HG03378 (cell line): ENCODE measurements around the gene BRPF1.
"Not testable (repeated sequence)": the region's sequence is repeated elsewhere in the genome, so short reads cannot be mapped to it uniquely, and the experiment has no call there.

Experiments used
- ATAC-seq: cut with Tn5 transposase; IDR thresholded peaks from one replicate; pipeline ENCODE4 v1.9.1; 2021; ENCODE audit warnings: mild to moderate bottlenecking, moderate library complexity; ENCODE audit not compliant: unreplicated experiment

The BRPF1 gene

DNA sequence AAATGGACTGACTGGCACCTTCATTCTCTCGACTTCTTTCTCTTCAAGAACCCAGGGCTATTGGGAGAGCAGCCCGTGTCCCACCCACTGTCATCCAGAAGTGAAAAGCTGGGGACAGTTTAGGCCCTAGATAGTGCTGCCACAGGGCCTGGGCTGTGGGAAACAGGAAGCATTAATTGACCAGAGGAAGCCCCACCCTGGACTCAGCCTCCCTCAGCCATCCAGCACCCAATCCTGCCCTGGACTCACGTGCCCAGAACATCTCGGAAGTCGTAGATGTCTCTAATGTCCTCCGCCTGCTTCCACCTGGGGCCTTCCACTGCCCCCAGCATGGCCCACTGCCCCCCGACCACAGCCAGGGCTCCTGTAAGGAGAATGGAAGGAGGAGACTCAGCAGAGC lies 35.9 kb downstream of the BRPF1 start:
- no peak for ATAC-seq

DNA sequence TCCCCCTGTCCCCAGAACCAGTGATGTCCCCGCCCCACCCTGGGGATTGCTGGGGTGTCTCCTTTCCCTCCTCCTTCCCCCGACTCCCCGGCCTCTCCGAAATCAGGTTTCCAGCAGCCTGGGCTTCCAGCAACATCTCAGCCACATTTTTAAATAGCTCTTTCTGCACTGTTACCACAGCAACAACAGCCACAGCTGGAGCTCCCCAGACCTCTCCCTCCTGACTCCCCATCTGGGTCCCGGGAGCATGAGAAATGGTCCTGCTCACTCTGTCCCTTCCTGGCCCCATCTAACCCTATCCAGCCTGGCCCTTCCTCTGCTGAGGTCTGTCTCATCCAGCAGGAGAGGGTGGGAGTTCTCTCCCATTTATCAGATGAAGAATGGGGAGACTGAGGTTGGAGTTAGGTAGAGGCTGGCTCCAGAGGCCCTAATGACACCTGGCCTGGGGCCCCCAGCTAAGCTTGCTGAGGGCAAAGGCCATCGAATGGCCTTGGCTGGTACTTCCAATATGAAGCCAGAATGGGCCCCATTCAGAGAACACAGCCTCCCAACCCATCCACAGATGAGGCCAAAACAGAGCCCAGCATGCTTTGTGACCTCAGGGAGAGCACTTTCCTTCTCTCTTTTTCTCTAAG lies 36.7 kb downstream of the BRPF1 start:
- ATAC-seq = no peak

DNA sequence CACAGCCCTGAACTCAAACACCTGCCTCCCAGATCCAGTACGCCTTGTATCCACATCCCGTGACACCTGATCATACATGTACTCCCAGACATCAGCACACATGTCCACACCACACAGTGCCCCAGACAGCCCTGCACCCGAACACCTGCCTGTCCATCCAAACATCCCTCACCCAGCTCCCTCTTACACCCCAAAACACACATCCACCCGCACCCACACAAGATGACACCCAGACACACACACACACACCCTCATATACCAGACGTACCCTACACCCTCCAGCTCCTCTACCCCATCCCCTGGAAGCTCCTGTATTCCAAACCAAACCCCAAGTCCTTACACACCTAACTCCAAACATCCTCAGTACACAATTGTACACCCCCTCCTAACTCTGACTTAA lies 37.5 kb downstream of the BRPF1 start:
- no peak for ATAC-seq

DNA sequence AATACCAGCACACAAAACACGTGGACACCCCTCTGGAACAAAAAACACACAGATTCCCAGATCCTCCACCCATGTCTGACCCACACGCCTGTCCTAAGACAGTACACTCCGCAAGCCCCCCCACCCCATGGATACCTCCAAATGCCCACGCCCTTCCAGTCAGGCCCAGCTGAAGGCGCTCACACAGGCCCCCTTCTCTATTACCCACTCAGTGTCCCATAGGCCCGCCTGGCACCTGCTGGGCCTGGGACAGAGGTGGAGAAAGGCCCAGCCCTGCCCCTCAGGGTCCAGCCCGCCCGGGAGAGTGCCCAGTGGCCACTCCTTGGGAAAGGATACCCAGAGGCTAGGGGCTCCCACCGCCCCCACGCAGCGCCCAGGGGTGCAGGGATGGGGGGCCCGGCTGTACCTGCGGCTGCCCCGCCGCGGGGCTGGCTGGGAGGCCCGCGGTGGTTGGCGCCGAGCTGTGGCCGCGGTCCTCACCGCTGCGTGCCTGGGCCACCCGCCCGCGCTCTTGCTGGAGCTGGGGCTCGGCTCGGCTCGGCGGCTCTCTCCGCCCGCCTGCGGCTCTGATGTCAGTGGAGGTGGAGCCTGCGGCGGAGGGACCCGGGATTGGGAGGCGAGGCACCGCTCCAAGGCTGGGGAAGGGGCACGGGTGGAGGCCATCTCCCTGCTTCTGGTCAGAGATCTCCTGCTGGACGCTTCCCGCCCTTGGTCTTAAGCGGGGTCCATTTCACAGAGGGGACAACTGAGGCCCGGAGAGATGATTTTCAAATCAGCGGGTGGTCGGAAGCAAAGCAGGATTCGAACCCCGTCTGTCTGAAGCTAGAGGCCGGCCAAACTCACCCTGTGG lies 38.1 kb downstream of the BRPF1 start, which contains the start of gene CAMK1:
CAMK1 (minus strand) TSS at position 522 of the 850 bp plus-strand sequence. CDS start 2,198 bp downstream, outside the sequence.
- ATAC-seq = peak; percentile 50

DNA sequence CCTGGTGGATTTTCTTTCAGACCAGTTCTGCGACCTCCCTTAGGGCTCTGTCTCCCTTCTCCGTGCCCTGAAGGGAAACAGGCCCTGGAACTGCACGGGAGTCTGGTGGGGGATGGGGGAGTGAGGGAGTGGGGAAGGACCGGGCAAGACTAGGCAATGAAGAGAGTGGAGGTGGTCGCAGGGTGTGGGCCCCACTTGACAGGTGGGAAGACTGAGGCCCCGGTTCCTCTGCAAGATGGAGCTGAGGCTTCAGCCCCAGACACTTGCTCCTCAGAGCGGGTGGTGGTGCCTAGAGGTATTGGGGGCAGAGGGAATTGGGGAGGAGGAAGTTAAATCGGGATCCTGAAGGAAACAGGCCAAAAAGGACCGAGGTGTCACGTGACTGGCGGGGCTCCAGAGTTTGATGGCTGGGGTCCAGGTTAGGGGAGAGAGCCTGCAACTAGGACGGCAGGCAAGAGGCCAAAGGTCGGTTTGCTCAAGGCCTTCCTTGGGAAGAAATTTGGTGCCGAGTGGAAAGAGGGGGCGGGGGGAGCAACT lies 38.8 kb downstream of the BRPF1 start:
- ATAC-seq = no peak

DNA sequence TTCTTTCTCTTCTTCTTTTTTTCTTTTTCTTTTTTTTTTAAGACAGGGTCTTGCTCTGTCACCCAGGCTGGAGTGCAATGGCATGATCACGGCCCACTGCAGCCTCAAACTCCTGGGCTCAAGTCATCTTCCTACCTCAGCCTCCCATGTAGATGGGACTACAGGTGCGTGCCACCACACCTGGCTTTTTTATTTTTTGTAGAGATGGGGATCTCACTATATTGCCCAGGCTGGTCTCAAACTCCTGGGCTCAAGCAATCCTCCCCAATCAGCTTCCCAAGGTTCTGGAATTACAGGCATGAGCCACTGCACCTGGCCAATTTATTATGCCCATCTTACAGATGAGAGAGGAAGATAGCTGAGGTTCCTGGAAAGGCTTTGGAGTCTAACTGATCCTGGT lies 39.5 kb downstream of the BRPF1 start:
- not testable (repeated sequence) for ATAC-seq

DNA sequence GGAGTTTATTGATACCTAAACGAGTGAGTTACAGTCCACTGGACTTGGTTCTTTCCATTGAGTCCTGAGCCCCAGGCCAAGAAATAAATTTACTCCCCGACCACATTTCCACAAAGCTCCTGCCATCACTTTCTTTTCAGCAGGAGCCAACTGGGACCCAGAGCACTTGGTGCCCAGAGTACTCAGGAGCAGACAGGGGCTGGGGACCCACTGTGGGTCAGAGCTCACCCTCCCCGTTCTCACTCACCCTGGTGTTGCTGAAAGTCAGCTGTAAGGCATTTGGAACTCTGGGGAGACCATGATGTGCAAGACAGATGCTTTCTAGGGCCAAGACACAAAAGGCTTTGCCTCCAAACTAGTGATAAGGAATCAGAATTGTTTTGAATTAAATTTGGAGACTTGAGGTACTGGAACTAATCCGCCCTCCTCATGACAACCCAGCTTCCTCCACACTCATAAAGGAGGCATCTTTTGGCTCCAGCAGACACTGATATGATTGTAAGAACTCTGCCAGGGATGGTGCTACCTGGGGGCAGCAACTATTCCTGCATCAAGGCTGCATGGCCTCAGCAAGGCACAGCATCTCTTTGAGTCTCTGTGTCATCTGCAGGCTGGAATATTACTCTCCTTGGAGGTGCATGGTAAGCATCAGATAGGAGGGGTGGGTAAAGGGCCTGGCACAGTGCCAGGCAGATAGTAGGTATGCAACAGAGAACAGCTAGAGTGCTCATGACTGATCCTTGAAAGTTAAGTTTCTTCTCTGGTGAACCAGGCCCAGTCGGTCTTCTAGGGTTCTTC lies 45.6 kb downstream of the BRPF1 start:
- ATAC-seq = no peak

DNA sequence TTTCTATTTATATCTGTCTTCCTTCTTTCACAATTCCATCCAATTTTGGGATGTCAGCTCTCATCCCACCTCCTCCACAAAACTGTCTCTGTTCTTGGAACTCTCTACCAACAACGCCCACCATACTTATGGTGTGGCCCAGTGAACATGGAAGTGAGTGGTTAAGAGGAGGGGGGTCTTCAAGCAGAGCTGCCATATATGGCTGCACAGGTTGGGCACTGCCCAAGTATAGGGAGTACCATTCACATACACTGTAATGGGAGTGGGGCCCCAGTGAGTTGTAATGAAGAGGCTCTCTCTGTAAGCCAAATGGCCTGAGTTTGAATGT lies 46.1 kb downstream of the BRPF1 start:
- ATAC-seq = no peak

DNA sequence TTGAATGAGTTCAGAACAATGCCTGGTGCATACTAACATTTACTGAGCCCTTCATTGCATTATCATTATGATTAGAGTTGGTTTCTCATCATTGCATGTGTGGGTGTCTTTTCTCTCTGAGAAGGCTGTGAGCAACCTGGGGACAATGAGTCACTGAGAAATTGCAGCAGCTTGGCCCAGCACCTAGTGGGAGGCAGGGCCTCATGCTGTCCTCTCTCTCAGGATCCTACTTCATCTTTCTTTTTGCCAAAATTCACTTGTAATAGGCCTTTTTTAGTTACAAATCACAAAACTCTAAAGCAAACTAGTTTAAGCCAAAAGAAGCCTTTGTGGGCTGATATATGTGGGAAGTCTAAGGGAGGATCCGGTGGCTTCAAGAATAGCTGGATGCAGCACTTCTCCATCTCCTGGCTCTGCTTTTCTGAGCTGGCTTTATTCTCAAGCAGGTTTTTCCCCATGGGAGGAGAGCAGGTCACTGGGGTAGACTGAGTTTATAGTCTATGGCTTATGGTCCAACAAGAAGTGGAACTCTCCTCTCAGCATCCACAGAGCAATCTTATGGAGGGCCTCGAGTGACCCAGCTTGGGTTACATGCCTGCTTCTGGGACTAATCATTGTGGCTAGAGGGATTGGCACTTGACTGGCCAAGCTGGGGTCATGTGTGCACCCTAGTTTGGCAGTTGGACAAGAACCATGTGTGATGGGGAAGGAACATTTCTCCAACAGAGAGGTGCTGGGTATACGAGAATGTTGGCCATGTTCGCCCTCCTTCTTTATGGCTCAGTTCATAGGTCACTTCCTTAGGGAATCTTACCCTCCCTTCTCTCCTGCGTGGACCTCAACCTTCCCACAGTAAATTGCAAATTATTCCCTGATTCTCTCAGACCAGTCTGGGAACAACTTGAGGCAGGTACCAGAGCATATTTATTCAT lies 46.9 kb downstream of the BRPF1 start:
- peak; percentile 37 for ATAC-seq

DNA sequence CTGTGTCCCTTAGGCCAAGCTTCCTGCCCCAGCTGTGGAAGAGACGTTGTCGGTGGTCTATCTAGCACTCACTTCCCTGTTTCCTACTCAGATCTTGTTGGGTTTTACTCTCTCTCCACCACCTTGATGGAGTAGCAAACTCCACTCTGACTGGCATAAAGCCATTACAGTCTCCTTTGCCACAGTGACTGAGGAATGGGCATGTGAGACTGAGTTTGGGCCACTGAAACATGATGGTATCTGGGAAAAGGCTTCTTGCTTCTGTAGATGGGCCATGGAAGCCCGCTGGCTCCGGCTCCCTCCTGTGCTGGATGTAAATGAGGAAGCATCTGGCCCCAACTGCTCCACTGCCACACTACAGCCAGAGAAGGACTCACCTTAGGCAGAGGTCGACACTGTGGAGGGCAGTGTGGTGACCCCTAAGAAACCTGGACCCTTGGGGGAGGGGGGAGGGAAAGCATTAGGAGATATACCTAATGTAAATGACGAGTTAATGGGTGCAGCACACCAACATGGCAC lies 47.6 kb downstream of the BRPF1 start:
- ATAC-seq = no peak

DNA sequence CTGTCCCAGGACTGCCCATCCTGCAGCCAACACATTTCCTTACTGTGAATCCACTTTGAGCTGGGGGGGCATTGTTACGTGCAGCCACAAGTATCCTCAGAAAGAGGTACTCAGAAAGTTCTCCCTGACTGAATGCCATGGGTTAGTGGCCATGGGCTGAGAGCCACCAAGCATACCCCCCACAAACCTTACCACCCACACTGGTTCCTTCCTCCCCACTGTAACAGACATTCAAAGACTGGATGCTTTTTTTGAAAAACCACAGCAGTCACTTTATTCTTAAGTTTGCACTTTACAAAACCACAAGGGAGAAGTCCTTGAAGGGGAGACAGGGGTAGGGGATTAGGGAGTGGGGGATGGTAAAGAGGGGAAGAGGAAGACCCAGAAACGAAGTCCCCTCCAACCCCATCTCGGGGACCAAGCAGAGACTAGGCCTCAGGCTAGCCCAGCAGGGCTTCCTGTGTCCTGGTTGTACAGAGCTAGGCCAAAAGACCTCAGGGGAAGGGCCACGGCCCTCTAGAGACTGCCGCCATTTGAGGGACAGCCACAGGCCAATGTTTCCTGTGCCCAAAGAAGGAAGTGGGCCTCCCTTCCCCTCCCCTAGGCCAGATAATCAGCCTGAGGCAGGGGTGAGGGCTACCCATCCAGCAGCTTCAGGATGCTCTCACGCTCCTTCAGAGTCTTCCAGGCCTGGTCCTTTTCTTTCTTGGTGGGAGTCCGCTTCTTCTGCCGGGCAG lies 48.4 kb downstream of the BRPF1 start:
- ATAC-seq = peak; percentile 51

DNA sequence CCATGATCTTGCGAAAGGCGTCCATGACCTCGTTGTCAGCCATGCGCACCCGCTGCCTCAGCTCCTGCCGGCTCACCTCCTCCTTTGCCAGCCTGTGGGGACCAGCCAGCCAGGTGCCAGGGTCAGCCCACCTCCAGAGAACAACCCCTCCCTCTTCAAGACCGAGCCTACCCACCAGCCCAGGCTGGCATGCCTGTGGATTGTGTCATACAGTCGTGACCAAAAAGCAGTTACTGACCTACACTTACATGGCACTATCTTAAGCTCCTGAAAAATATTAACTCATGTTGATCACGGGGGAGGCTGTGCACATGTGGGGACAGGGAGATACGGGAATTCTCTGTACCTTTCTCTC lies 48.9 kb downstream of the BRPF1 start:
- no peak for ATAC-seq

DNA sequence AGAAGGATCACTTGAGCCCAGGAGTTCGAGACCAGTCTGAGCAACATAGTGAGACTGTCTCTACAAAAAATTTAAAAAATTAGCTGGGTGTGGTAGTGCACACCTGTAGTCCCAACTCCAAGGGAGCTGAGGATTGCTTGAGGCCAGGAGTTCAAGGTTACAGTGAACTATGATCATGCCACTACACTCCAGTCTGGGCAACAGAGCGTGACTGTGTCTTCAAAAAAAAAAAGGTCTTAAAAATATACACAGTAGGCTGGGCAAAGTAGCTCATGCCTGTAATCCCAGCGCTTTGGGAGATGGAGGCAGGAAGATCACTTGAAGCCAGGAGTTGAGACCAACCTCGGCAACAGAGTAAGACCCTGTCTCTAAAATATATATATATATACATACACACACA lies 49.4 kb downstream of the BRPF1 start:
- no peak for ATAC-seq

DNA sequence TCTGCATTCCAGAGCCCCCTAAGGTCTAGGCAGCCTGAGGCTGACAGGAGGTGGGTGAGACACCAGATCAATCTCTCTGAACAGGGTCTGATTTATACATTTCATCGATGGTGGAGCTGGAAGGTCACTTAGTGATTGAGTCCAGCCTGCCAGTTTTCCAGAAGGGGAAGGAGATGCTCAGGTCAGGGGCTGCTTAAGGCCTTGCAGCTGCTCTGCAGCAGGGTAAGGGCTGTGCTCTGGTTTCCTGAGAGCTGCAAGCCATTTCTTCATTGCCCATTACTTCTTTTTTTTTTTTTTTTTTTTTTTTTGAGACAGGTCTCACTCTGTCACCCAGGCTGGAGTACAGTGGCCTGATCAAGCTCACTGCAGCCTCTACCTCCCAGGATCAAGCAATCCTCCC lies 50.0 kb downstream of the BRPF1 start:
- ATAC-seq = no peak

DNA sequence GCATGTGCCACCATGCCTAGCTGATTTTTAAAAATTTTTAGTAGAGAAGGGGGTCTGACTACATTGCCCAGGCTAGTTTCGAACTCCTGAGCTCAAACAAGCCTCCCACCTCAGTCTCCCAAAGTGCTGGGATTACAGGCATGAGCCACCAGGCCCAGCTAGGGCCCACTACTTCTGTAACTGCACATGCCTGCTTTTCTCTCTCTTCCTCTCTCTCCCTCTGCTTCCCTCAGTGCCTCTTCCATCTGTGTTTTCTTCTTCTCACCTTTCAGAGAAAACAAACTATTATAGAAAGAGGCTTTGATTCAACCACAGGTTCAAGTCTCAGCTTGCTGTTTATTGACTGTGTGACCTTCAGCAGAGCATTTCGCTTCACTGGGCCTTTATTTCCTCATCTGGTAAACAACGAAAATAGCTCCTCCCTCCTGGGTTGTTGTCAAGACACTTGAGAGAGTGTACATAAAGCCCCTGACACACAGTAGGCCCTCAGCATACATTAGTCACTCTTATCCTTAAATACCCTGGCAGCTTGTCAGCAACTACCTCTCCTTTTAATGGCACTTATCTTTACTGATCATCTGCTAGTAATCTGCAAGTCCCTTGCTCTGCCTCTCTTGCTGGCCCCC lies 50.6 kb downstream of the BRPF1 start:
- ATAC-seq = no peak

DNA sequence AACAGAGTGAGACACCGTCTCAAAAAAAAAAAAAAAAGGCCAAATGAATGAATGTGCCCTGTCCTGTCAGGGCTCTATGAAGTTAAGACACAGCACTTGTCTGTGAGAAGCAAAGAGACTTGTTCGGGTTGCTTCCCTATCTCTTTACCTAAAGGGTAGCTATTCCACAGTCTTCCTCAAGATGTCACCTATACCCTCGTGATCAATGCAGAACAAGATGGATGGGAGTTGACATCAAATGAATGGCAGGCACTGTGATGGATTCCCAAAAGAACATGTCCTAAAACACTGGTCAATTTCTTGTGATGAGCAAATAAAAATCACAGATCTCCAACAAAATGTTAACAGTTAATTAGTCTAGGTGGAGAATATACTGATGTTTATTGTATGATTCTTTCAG lies 51.2 kb downstream of the BRPF1 start:
- no peak for ATAC-seq

DNA sequence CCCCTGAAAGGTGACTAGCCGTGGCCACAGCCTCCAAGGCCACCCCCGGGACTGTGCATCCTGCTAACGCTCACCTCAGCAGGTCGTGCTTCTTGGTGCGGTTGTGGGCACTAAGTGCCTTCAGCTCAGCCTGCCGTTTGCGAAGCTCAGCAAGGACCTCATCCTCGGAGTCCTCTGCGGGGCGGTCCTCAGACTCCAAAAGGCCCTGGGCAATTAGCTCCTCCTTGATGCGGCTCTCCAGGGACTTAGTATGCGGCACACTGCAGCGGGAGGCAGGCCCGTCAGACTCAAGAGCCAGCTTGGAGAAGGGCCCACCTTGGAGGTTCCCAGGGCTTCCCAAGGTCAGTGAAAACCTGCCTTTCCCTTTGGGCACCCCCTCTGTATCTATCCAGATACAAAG lies 52.4 kb downstream of the BRPF1 start:
- ATAC-seq = no peak

DNA sequence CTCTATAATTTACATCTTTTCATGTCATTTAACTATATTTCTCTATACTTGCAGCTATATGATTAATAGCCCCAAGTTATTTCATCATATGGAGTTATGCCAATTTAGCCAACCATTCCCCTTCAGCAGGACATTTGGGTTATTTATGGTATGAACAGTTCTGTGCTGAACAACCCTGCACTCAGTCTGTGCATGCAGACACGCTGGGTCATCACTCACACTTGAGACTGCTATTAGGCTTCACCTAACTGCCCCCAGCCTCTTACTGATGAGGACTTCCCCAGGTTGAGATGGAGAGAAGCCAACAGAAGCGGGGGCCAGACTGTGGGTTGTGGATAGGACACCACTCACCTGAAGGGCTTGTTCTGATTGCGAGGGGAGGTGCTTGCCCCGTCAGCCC lies 53.4 kb downstream of the BRPF1 start:
- no peak for ATAC-seq

DNA sequence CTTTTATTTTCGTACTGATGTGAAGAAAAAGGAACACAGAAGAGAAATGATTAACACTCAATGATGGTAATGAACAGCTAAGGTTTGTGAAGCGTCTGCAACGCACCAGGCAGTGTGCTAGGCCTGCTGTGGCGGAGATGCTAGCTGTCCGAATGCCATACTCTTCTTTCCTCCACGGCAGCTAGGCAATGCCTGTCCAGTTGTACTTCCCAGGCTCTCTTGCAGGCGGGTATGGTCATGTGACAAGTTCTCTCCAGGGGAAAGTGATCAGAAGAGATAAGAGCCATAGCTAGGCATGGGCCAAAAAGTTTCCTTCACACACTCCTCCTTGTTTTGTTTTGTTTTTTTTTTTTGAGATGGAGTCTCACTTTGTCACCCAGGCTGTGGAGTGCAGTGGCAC lies 54.1 kb downstream of the BRPF1 start:
- no peak for ATAC-seq
